IMR-90 (cell line): Measurements from ENCODE around the gene HFM1. TPM values are rescaled to one million over a fixed set of nuclear protein-coding genes. Genes with fewer than 3 reads are reported as not detected.

ENCODE experiments used
- ATAC-seq: fragments of 200-7000 bp; cut with Tn5 transposase; 2 replicates; pipeline ENCODE4 v1.9.1; 2020; ENCODE audit warnings: low read depth, mild to moderate bottlenecking, moderate library complexity
- BruUV-seq: library from RNA; stranded (reverse); fragments of 400-500 nt; replicated peaks from 2 replicates; lab custom pipeline; 2021; lab: Mats Ljungman, UMichigan
- CTCF ChIA-PET: fragments of 300-600 bp; formaldehyde crosslinking; extraction: SDS; loops from one replicate; lab custom pipeline; 2021; ENCODE audit warnings: antibody characterized with exemption; lab: Yijun Ruan, JAX
- POLR2A ChIA-PET: fragments of 300-600 bp; sonication (Branson Sonifier 250); formaldehyde crosslinking; loops from one replicate; lab custom pipeline; 2022; ENCODE audit warnings: antibody characterized with exemption; ENCODE audit not compliant: unreplicated experiment; lab: Charles Lee
- DNase-seq: peaks from one replicate; pipeline ENCODE4 v3.0.0; 2013
- H2AFZ ChIP-seq: replicated peaks from 2 replicates; pipeline ENCODE3; 2013; ENCODE audit warnings: low read length, mild to moderate bottlenecking; ENCODE audit not compliant: poor library complexity
- H2AK5ac ChIP-seq: 2 replicates; pipeline ENCODE4 v1.6.1; 2013; ENCODE audit warnings: low read depth, low read length, inconsistent platforms
- H2AK9ac ChIP-seq: replicated peaks from 2 replicates; pipeline ENCODE3; 2013; ENCODE audit warnings: mild to moderate bottlenecking, low read depth, low read length, moderate library complexity; ENCODE audit not compliant: poor library complexity
- H2BK120ac ChIP-seq: 2 replicates; pipeline ENCODE4 v1.6.1; 2013; ENCODE audit warnings: low read depth, low read length, inconsistent platforms
- H2BK15ac ChIP-seq: 3 replicates; pipeline ENCODE4 v1.6.1; 2013; ENCODE audit warnings: low read depth, low read length, inconsistent platforms
- H2BK20ac ChIP-seq: 2 replicates; pipeline ENCODE4 v1.6.1; 2013; ENCODE audit warnings: low read depth, mild to moderate bottlenecking, inconsistent platforms, low read length, moderate library complexity
- H2BK5ac ChIP-seq: 2 replicates; pipeline ENCODE4 v1.6.1; 2013; ENCODE audit warnings: mild to moderate bottlenecking, low read depth, low read length, inconsistent platforms; ENCODE audit not compliant: poor library complexity, severe bottlenecking
- H3K14ac ChIP-seq: replicated peaks from 2 replicates; pipeline ENCODE4 v1.6.1; 2013; ENCODE audit warnings: low read depth, low read length, inconsistent platforms
- H3K18ac ChIP-seq: 2 replicates; pipeline ENCODE4 v1.6.1; 2013; ENCODE audit warnings: low read depth, low read length, control low read depth
- H3K23ac ChIP-seq: 2 replicates; pipeline ENCODE4 v1.6.1; 2013; ENCODE audit warnings: low read depth, low read length, inconsistent platforms
- H3K27ac ChIP-seq: 2 replicates; pipeline ENCODE4 v1.5.1; 2013; ENCODE audit warnings: mild to moderate bottlenecking, control low read depth, low read length; ENCODE audit not compliant: insufficient read depth
- H3K27me3 ChIP-seq: 2 replicates; pipeline ENCODE4 v1.6.1; 2013; ENCODE audit warnings: low read length; ENCODE audit not compliant: control insufficient read depth, insufficient read depth
- H3K36me3 ChIP-seq: 2 replicates; pipeline ENCODE4 v1.6.1; 2013; ENCODE audit warnings: low read length, mixed read lengths; ENCODE audit not compliant: control insufficient read depth, insufficient read depth
- H3K4ac ChIP-seq: 2 replicates; pipeline ENCODE4 v1.6.1; 2013; ENCODE audit warnings: low read depth, low read length, inconsistent platforms
- H3K4me1 ChIP-seq: 2 replicates; pipeline ENCODE4 v1.6.1; 2013; ENCODE audit warnings: low read length, mixed read lengths; ENCODE audit not compliant: control insufficient read depth, insufficient read depth
- H3K4me2 ChIP-seq: 2 replicates; pipeline ENCODE4 v1.6.1; 2013; ENCODE audit warnings: low read depth, mild to moderate bottlenecking, control low read depth, low read length, moderate library complexity
- H3K4me3 ChIP-seq: 2 replicates; pipeline ENCODE4 v1.5.1; 2013; ENCODE audit warnings: low read depth, mild to moderate bottlenecking, control low read depth, low read length, moderate library complexity; ENCODE audit not compliant: insufficient read depth
- H3K56ac ChIP-seq: 2 replicates; pipeline ENCODE4 v1.6.1; 2013; ENCODE audit warnings: low read length, inconsistent platforms; ENCODE audit not compliant: insufficient read depth; ENCODE audit errors: extremely low read depth
- H3K79me1 ChIP-seq, 2 experiments: 2 replicates each; pipeline ENCODE4 v1.6.1; 2013; ENCODE audit warnings: low read length in 2 of 2, inconsistent platforms in 1 of 2, low read depth in 1 of 2
- H3K9ac ChIP-seq: 2 replicates; pipeline ENCODE4 v1.6.1; 2013; ENCODE audit warnings: low read depth, low read length, control low read depth
- H3K9me1 ChIP-seq: 2 replicates; pipeline ENCODE4 v1.6.1; 2013; ENCODE audit warnings: low read length, inconsistent platforms; ENCODE audit not compliant: insufficient read depth
- H3K9me3 ChIP-seq: 2 replicates; pipeline ENCODE4 v1.6.1; 2013; ENCODE audit warnings: low read length; ENCODE audit not compliant: control insufficient read depth, insufficient read depth
- H4K20me1 ChIP-seq: 2 replicates; pipeline ENCODE4 v1.6.1; 2013; ENCODE audit warnings: low read length, inconsistent platforms; ENCODE audit not compliant: insufficient read depth
- H4K5ac ChIP-seq: 2 replicates; pipeline ENCODE4 v1.6.1; 2013; ENCODE audit warnings: mild to moderate bottlenecking, low read depth, low read length, control low read depth
- H4K8ac ChIP-seq, 2 experiments: 2 replicates each; pipeline ENCODE4 v1.6.1; 2013; ENCODE audit warnings: low read depth in 2 of 2, low read length in 2 of 2, control low read depth in 1 of 2, inconsistent platforms in 1 of 2
- H4K91ac ChIP-seq: 2 replicates; pipeline ENCODE4 v1.6.1; 2013; ENCODE audit warnings: low read depth, low read length, inconsistent platforms; ENCODE audit not compliant: insufficient read depth
- BHLHE40 ChIP-seq: fragments of 150-350 bp; IDR thresholded peaks from 2 replicates; pipeline ENCODE4 v1.6.1; 2016; ENCODE audit warnings: mild to moderate bottlenecking, low read depth, low read length
- CEBPB ChIP-seq: IDR thresholded peaks from 2 replicates; pipeline ENCODE4 v1.6.1; 2012; ENCODE audit warnings: low read depth, low read length, improper control_type of control experiment
- CHD1 ChIP-seq: IDR thresholded peaks from 2 replicates; pipeline ENCODE4 v1.6.1; 2012; ENCODE audit warnings: low read depth, low read length, improper control_type of control experiment
- CTCF ChIP-seq: conservative IDR thresholded peaks from 2 replicates; pipeline ENCODE4 v1.5.1; 2012; ENCODE audit warnings: mild to moderate bottlenecking, low read depth, low read length, improper control_type of control experiment
- ELK1 ChIP-seq: fragments of 150-350 bp; IDR thresholded peaks from 2 replicates; pipeline ENCODE4 v1.6.1; 2016; ENCODE audit warnings: low read depth, mild to moderate bottlenecking, low read length, moderate library complexity, borderline replicate concordance
- FOS ChIP-seq: fragments of 150-350 bp; IDR thresholded peaks from 2 replicates; pipeline ENCODE4 v1.6.1; 2016; ENCODE audit warnings: low read depth, low read length
- MAFK ChIP-seq: IDR thresholded peaks from 2 replicates; pipeline ENCODE4 v1.6.1; 2012; ENCODE audit warnings: low read depth, low read length, improper control_type of control experiment
- MAZ ChIP-seq: IDR thresholded peaks from 2 replicates; pipeline ENCODE4 v1.6.1; 2012; ENCODE audit warnings: low read depth, mild to moderate bottlenecking, low read length, improper control_type of control experiment, moderate library complexity, borderline replicate concordance
- MXI1 ChIP-seq: IDR thresholded peaks from 2 replicates; pipeline ENCODE4 v1.6.1; 2012; ENCODE audit warnings: low read depth, mild to moderate bottlenecking, low read length, moderate library complexity, borderline replicate concordance
- NFE2L2 ChIP-seq: fragments of 150-350 bp; IDR thresholded peaks from 2 replicates; pipeline ENCODE4 v1.6.1; 2016; ENCODE audit warnings: low read depth, mild to moderate bottlenecking, low read length
- POLR2A ChIP-seq: IDR thresholded peaks from 2 replicates; pipeline ENCODE4 v1.6.1; 2012; ENCODE audit warnings: mild to moderate bottlenecking, low read depth, low read length
- RAD21 ChIP-seq: IDR thresholded peaks from 2 replicates; pipeline ENCODE4 v1.6.1; 2012; ENCODE audit warnings: low read length, improper control_type of control experiment
- RCOR1 ChIP-seq: IDR thresholded peaks from 2 replicates; pipeline ENCODE4 v1.6.1; 2012; ENCODE audit warnings: mild to moderate bottlenecking, low read length, improper control_type of control experiment; ENCODE audit not compliant: insufficient replicate concordance
- RFX5 ChIP-seq: IDR thresholded peaks from 2 replicates; pipeline ENCODE4 v1.8.0; 2012; ENCODE audit warnings: low read depth, mild to moderate bottlenecking, low read length, moderate library complexity
- SMC3 ChIP-seq: fragments of 150-350 bp; IDR thresholded peaks from 2 replicates; pipeline ENCODE4 v1.6.1; 2016; ENCODE audit warnings: low read depth, mild to moderate bottlenecking, antibody characterized with exemption, low read length, moderate library complexity
- USF2 ChIP-seq: fragments of 150-350 bp; IDR thresholded peaks from 2 replicates; pipeline ENCODE4 v1.6.1; 2017; ENCODE audit warnings: mild to moderate bottlenecking, antibody characterized with exemption, low read length, low read depth
- WGBS, 2 experiments: methylation state at CpG; one replicate each; pipeline versions ENCODE4 v1.1.5 to v1.1.7; 2013; ENCODE audit warnings: missing lambda C conversion rate in 2 of 2; ENCODE audit not compliant: insufficient read length in 1 of 2; ENCODE audit errors: extremely low coverage in 2 of 2; 5-methylcytosine and 5-hydroxymethylcytosine counted together
- dilution Hi-C: fragments of 300-500 bp; cut with HindIII; formaldehyde crosslinking; loops from one replicate; pipeline ENCODE4 v1.14.3; 2018; ENCODE audit warnings: low sequenced_read_pairs; ENCODE audit not compliant: unreplicated experiment
- in situ Hi-C: fragments of 300-500 bp; cut with MboI; formaldehyde crosslinking; loops from 3 replicates; pipeline ENCODE4 v1.14.3; 2019; ENCODE audit warnings: low sequenced_read_pairs, inconsistent platforms, mixed read lengths
- intact Hi-C: fragments of 100-400 bp; cut with micrococcal nuclease; formaldehyde crosslinking; loops from 2 replicates; pipeline ENCODE4 v1.10.0; 2022
- polyA plus RNA-seq, 3 experiments: library from polyadenylated mRNA; depleted of rRNA; stranded (reverse); fragments of >200 nt; gene quantifications; 2 replicates each; pipeline ENCODE4 v1.2.3, GENCODE V29; 2012; ENCODE audit warnings: low replicate concordance in 1 of 3
- total RNA-seq: library from RNA; depleted of rRNA; stranded (reverse); fragments of >200 nt; gene quantifications from 2 replicates; pipeline ENCODE4 v1.2.3, GENCODE V29; 2012

The HFM1 gene
- total and polyA plus RNA-seq, 2 of the 4 experiments (the other 2 are of a cell fraction), result 0.15 to 0.18 TPM

GRCh38 chr1:91393042-91393441 lies 11.6 kb downstream of the HFM1 start:
- H3K4ac ChIP-seq, result no peak overlapping the region
- POLR2A ChIA-PET, result no interaction called here
- no peak for DNase-seq

More at GRCh38 chr1:91393042-91393441, 11.6 kb downstream of the HFM1 start:
- no peak overlapping the region for H3K4me2 ChIP-seq
- H2BK120ac ChIP-seq, result no peak overlapping the region
- BruUV-seq, result no TSS peak
- H2BK15ac ChIP-seq, result no peak overlapping the region
- no peak overlapping the region for H3K23ac ChIP-seq
- H3K14ac ChIP-seq, result no peak overlapping the region
- H2AFZ ChIP-seq, result no peak overlapping the region
- H4K20me1 ChIP-seq, result no peaks in the 10 kb centered on the region
- H4K8ac ChIP-seq, result no peak overlapping the region
- H2BK5ac ChIP-seq, result no peak overlapping the region
- 60% methylated on average over 1 of the region's 1 CpG; no CpG with 5 or more reads in 1 of the 2 experiments for WGBS, 2 experiments
- no peak overlapping the region for H3K9ac ChIP-seq
- CTCF ChIA-PET, result no interaction called here
- H3K79me1 ChIP-seq, result no peaks in the 10 kb centered on the region
- no peaks in the 10 kb centered on the region for H3K36me3 ChIP-seq
- no peak for ATAC-seq
- no peaks in the 10 kb centered on the region for H3K9me1 ChIP-seq
- H3K27me3 ChIP-seq, result no peaks in the 10 kb centered on the region
- H4K5ac ChIP-seq, result no peak overlapping the region
- TF ChIP-seq USF2 (no peak), RFX5 (no peak), CHD1 (no peak), RCOR1 (no peak), FOS (no peak), BHLHE40 (no peak), SMC3 (no peak), CTCF (no peak), ELK1 (no peak), POLR2A (no peak), MAZ (no peak), MAFK (no peak), MXI1 (no peak), NFE2L2 (no peak), RAD21 (no peak), CEBPB (no peak)
- no peak overlapping the region for H2AK9ac ChIP-seq
- H3K4me3 ChIP-seq, result no peak overlapping the region
- H3K27ac ChIP-seq, result no peak overlapping the region
- no peak overlapping the region for H2BK20ac ChIP-seq
- H3K56ac ChIP-seq, result no peak overlapping the region
- intact Hi-C loops (no loop called here), dilution Hi-C loops (no loop called here), in situ Hi-C loops (no loop called here)
- H3K4me1 ChIP-seq, result no peaks in the 10 kb centered on the region
- no peak overlapping the region for H3K18ac ChIP-seq
- no peak overlapping the region for H4K91ac ChIP-seq
- no peak overlapping the region for H2AK5ac ChIP-seq
- no peaks in the 10 kb centered on the region for H3K9me3 ChIP-seq
